HUES48 (cell line): ENCODE results near the gene TNIK.

Experiments
- H3K27ac ChIP-seq: one replicate; pipeline ENCODE4 v1.7.0; 2013; ENCODE audit warnings: low read depth, low read length, inconsistent platforms
- H3K27me3 ChIP-seq: 2 replicates; pipeline ENCODE4 v1.6.1; 2013; ENCODE audit warnings: mild to moderate bottlenecking, low read length; ENCODE audit not compliant: control insufficient read depth, insufficient read depth
- H3K36me3 ChIP-seq: 2 replicates; pipeline ENCODE4 v1.6.1; 2013; ENCODE audit warnings: low read length; ENCODE audit not compliant: control insufficient read depth, insufficient read depth
- H3K4me1 ChIP-seq: 2 replicates; pipeline ENCODE4 v1.6.1; 2013; ENCODE audit warnings: mild to moderate bottlenecking, low read length; ENCODE audit not compliant: control insufficient read depth, insufficient read depth
- H3K4me3 ChIP-seq: 2 replicates; pipeline ENCODE4 v1.5.1; 2013; ENCODE audit warnings: mild to moderate bottlenecking, low read depth, low read length
- H3K9ac ChIP-seq: 2 replicates; pipeline ENCODE4 v1.6.1; 2013; ENCODE audit warnings: mild to moderate bottlenecking, low read depth, low read length, moderate library complexity
- H3K9me3 ChIP-seq: 2 replicates; pipeline ENCODE4 v1.6.1; 2013; ENCODE audit warnings: low read length; ENCODE audit not compliant: control insufficient read depth, insufficient read depth

TNIK gene

DNA sequence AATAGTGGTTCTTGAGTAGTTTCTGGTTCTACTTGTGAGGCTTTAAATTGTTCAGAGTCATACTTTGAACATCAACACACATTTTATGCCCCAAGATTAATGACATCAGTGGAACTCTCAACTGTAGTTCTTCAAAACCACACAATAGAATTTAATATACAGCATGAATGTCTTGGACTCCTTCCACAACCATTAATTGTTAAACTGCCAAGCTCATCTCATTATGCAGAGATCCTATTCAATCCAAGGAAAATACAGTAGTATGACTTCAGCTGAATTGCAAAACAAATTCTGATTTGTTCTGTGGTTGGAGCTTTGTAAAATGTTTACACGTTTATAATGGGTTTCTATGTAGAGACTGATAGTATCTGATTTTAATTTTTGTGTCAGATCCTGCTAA, 234.5 kb downstream of the TNIK start:
- Histone ChIP-seq H3K9ac (no peak overlapping the region), H3K27me3 (no peaks in the 10 kb centered on the region), H3K4me3 (no peak overlapping the region), H3K4me1 (peaks cover 5% of the 10 kb centered on the region; the same call in 1 of the 2 replicates), H3K27ac (no peak overlapping the region), H3K36me3 (no peaks in the 10 kb centered on the region), H3K9me3 (no peaks in the 10 kb centered on the region)

DNA sequence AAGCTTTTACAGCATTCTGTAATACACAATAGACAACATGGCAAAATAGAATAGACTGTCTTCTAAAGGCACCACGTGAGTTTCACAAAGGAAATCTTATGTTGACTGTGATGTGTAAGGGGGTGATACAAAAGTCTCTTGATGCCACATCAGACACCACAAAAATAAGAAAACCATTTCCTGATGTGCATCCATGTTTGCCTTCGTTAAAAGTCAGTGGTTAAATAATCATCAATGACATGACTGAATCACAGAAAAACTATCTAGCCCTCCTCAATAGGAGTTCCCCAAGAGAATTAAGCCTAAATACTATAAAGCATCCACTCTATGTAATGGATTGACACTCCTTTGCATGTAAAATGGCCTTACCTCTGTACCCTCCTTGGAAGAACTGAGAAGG, 235.0 kb downstream of the TNIK start:
- no peak overlapping the region for H3K9ac ChIP-seq
- no peaks in the 10 kb centered on the region for H3K27me3 ChIP-seq
- H3K36me3 ChIP-seq: no peaks in the 10 kb centered on the region
- no peak overlapping the region for H3K27ac ChIP-seq
- no peak overlapping the region for H3K4me3 ChIP-seq
- H3K9me3 ChIP-seq: no peaks in the 10 kb centered on the region
- H3K4me1 ChIP-seq: peaks cover 5% of the 10 kb centered on the region; the same call in 1 of the 2 replicates

DNA sequence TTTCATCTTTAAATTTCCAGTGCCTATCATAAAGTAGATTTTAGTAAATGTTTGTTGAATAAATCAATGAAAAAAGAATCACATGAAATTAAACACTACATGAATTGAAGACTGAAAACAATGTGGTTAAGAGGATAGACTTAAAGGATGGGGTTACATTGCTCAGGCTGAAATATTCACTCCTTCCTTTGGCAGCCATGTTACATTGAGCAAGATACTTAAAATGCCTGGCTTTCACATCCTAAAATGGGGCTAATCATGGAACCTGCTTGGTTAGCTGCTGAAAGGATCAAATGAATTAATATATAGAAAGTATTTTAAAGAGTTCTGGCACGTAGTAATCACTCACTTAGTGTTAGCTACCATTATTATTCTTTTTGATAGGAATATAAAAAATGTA, 236.8 kb downstream of the TNIK start:
- Histone ChIP-seq H3K9ac (no peak overlapping the region), H3K27ac (no peak overlapping the region), H3K4me3 (no peak overlapping the region), H3K36me3 (no peaks in the 10 kb centered on the region), H3K27me3 (no peaks in the 10 kb centered on the region), H3K9me3 (no peaks in the 10 kb centered on the region), H3K4me1 (peaks cover 5% of the 10 kb centered on the region; the same call in 1 of the 2 replicates)

DNA sequence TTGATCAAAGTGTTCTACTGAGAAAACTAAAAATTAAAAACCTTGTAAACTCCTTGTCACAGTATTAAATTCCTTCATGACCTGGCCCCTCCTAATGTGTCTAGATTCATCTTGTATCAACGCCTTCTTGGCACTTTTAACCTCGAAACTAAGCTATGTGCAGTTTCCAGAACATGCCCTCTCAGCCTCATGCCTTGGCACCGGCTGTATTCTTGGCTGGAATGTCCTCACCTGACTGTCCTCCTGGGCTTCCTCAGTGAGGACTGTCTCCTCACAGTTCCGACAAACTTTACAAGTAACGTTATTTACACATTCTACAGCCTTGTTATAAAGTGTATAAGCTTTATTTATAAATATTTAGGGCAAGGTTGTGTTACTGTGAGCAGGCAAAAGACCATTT, 237.2 kb downstream of the TNIK start:
- H3K4me1 ChIP-seq: peaks cover 5% of the 10 kb centered on the region; the same call in 1 of the 2 replicates
- H3K9me3 ChIP-seq: no peaks in the 10 kb centered on the region
- H3K27ac ChIP-seq: no peak overlapping the region
- no peak overlapping the region for H3K9ac ChIP-seq
- no peak overlapping the region for H3K4me3 ChIP-seq
- no peaks in the 10 kb centered on the region for H3K36me3 ChIP-seq
- H3K27me3 ChIP-seq: no peaks in the 10 kb centered on the region

GRCh38 chr3:171221597-171221996, 238.6 kb downstream of the TNIK start:
- peaks cover 4% of the 10 kb centered on the region; the same call in 1 of the 2 replicates for H3K4me1 ChIP-seq
- H3K9ac ChIP-seq: no peak overlapping the region
- H3K27me3 ChIP-seq: no peaks in the 10 kb centered on the region
- no peak overlapping the region for H3K27ac ChIP-seq
- no peak overlapping the region for H3K4me3 ChIP-seq
- no peaks in the 10 kb centered on the region for H3K36me3 ChIP-seq
- no peaks in the 10 kb centered on the region for H3K9me3 ChIP-seq

- Histone ChIP-seq H3K27ac (no peak overlapping the region), H3K9ac (no peak overlapping the region), H3K27me3 (no peaks in the 10 kb centered on the region), H3K4me1 (peaks cover 4% of the 10 kb centered on the region; the same call in 1 of the 2 replicates), H3K36me3 (no peaks in the 10 kb centered on the region), H3K4me3 (no peak overlapping the region), H3K9me3 (no peaks in the 10 kb centered on the region)
Measured at GRCh38 chr3:171221104-171221503, 239.1 kb downstream of the TNIK start.

DNA sequence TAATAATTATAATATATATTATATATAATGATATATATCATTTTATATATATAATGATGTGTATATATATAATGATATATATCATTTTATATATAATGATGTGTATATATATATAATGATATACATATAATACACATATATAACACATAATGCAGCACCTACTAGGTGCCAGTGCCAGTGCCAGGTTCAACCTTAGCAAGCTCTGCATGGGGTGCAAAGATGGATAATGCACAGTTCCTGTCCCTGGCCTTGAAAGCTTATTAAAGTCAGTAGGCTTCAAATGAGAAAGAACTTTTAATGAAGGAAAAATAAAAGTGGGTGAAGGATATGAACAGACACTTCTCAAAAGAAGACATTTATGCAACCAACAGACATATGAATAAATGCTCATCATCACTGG, 240.9 kb downstream of the TNIK start:
- Histone ChIP-seq H3K27ac (no peak overlapping the region), H3K4me3 (no peak overlapping the region), H3K27me3 (no peaks in the 10 kb centered on the region), H3K4me1 (peaks cover 4% of the 10 kb centered on the region; the same call in 1 of the 2 replicates), H3K9me3 (no peaks in the 10 kb centered on the region), H3K9ac (no peak overlapping the region), H3K36me3 (no peaks in the 10 kb centered on the region)

DNA sequence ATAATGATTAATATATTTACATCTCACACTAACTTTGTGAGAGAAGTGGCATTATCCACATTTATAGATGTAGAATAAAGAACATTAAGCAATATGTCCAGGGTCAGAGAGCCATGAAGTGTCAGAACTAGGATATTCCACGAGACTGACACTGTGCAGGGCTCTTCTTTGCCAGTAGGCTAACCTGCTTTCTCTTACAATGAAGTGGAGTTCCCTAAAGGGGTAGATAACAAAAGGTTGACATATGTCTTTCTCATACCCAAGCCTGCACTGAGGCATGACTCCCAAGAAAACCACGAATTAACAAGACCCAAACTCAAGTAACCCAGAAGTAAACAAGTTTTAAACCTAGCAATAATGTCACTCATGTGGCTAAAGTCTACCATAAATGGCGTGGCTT, 242.1 kb downstream of the TNIK start:
- H3K9me3 ChIP-seq: no peaks in the 10 kb centered on the region
- no peak overlapping the region for H3K4me3 ChIP-seq
- no peak overlapping the region for H3K27ac ChIP-seq
- no peaks in the 10 kb centered on the region for H3K36me3 ChIP-seq
- H3K4me1 ChIP-seq: peaks cover 4% of the 10 kb centered on the region; the same call in 1 of the 2 replicates
- H3K27me3 ChIP-seq: no peaks in the 10 kb centered on the region
- H3K9ac ChIP-seq: no peak overlapping the region

DNA sequence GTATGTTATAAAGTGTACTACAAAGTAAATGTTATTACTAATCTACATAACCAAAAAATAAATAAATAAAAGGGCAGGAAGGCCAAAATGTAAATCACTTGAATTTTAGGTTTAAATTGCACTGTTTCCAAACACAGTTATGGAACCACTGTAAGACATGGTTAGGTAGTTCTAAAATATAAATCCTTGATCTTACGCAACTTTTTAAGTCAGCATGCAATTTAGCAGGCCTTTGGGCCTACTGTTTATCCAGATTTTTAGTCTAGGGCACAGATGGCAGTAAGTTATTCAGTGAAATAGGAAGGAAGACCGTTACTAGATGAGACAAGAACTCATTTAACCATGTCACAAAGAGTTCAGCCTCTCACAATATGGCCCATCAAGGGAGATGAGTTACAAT, 246.3 kb downstream of the TNIK start:
- H3K27ac ChIP-seq: no peak overlapping the region
- no peaks in the 10 kb centered on the region for H3K27me3 ChIP-seq
- H3K9me3 ChIP-seq: no peaks in the 10 kb centered on the region
- no peak overlapping the region for H3K4me3 ChIP-seq
- H3K4me1 ChIP-seq: peaks cover 4% of the 10 kb centered on the region; the same call in 1 of the 2 replicates
- no peaks in the 10 kb centered on the region for H3K36me3 ChIP-seq
- H3K9ac ChIP-seq: no peak overlapping the region

GRCh38 chr3:171213178-171213577, 247.0 kb downstream of the TNIK start:
- no peaks in the 10 kb centered on the region for H3K27me3 ChIP-seq
- no peak overlapping the region for H3K9ac ChIP-seq

DNA sequence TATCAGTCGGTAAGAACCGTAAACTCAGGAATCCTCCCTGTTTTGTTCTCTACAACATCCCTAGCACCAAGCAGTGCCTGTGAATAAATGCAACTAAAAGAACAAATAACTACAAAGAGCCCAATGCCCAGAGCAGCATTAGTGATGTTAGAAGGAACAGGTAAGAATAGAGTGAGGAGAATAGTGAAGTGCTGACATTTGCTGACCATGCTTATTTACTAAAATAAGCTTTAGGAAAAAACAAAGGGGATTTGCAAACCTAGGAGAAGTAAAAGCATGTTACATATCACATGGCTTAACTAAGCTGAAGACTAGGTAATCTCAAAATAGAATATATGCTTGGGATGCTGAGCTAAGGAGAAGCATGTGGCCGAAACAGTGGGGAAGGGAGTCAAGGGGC, 247.6 kb downstream of the TNIK start:
- Histone ChIP-seq H3K36me3 (no peaks in the 10 kb centered on the region), H3K9me3 (no peaks in the 10 kb centered on the region), H3K27ac (no peak overlapping the region), H3K4me1 (peaks cover 9% of the 10 kb centered on the region), H3K4me3 (no peak overlapping the region), H3K9ac (no peak overlapping the region), H3K27me3 (no peaks in the 10 kb centered on the region)

More at GRCh38 chr3:171213178-171213577, 247.0 kb downstream of the TNIK start:
- H3K4me3 ChIP-seq: no peak overlapping the region
- H3K27ac ChIP-seq: no peak overlapping the region
- H3K4me1 ChIP-seq: peaks cover 4% of the 10 kb centered on the region; the same call in 1 of the 2 replicates
- H3K36me3 ChIP-seq: no peaks in the 10 kb centered on the region
- H3K9me3 ChIP-seq: no peaks in the 10 kb centered on the region

GRCh38 chr3:171206283-171206682, 253.9 kb downstream of the TNIK start:
- H3K9me3 ChIP-seq: no peaks in the 10 kb centered on the region
- H3K9ac ChIP-seq: no peak overlapping the region
- peak overlapping the region; percentile 94 for H3K27ac ChIP-seq
- no peaks in the 10 kb centered on the region for H3K36me3 ChIP-seq
- peaks cover 25% of the 10 kb centered on the region for H3K4me1 ChIP-seq
- no peak overlapping the region for H3K4me3 ChIP-seq
- no peaks in the 10 kb centered on the region for H3K27me3 ChIP-seq
